NCI-H345 (cell line): ENCODE results near the gene ANKS6.
A peak's percentile ranks its signal among the peaks of the same experiment; 100 is the strongest.
"Not testable (repeated sequence)": the region's sequence is repeated elsewhere in the genome, so short reads cannot be mapped to it uniquely, and the experiment has no call there.

ENCODE experiments used
- DNase-seq: peaks from one replicate; lab custom pipeline; 2025; lab: John Stamatoyannopoulos, UW

The ANKS6 gene

GRCh38 chr9:98702340-98702739 is 94.0 kb downstream of the ANKS6 start:
- DNase-seq: no peak

GRCh38 chr9:98701576-98701975 is 94.8 kb downstream of the ANKS6 start:
- DNase-seq: peak; percentile 46

GRCh38 chr9:98700801-98701200 is 95.6 kb downstream of the ANKS6 start:
- no peak for DNase-seq

- no peak for DNase-seq
Observed at GRCh38 chr9:98698856-98699255, 97.5 kb downstream of the ANKS6 start.

- no peak for DNase-seq
Observed at GRCh38 chr9:98694943-98695342, 101.4 kb downstream of the ANKS6 start.

GRCh38 chr9:98692392-98692791 is 104.0 kb downstream of the ANKS6 start:
- no peak for DNase-seq

- no peak for DNase-seq
Observed at GRCh38 chr9:98691890-98692289, 104.5 kb downstream of the ANKS6 start.

- DNase-seq: no peak
Observed at GRCh38 chr9:98690686-98691085, 105.7 kb downstream of the ANKS6 start.

GRCh38 chr9:98688710-98689495 is 107.5 kb downstream of the ANKS6 start:
- DNase-seq: no peak

GRCh38 chr9:98687911-98688310 is 108.4 kb downstream of the ANKS6 start:
- no peak for DNase-seq

- DNase-seq: no peak
Observed at GRCh38 chr9:98686961-98687855, 109.1 kb downstream of the ANKS6 start.

GRCh38 chr9:98684816-98685215 is 111.5 kb downstream of the ANKS6 start:
- not testable (repeated sequence) for DNase-seq
